ENCODE results near the gene CENPX.

GRCh38 chr17:81991684-81992305 is 30.9 kb downstream of the CENPX start:
- no peak for TF ChIP-seq TOX (CRISPR knock-in tag; IDR thresholded peaks at IDR 0.05; ENCODE audit: borderline replicate concordance)
- 0 out of 2 replicates have a peak, but pooled peaks have one; percentile 24 for TF ChIP-seq ZFP3 (CRISPR knock-in tag; IDR thresholded peaks at IDR 0.05)
- no peak for TF ChIP-seq BACH2 (CRISPR knock-in tag; IDR thresholded peaks at IDR 0.05; ENCODE audit: borderline replicate concordance)
- no peak for TF ChIP-seq SNAI2 (CRISPR knock-in tag; IDR thresholded peaks at IDR 0.05)
- no peak for TF ChIP-seq ZNF70 (CRISPR knock-in tag; IDR thresholded peaks at IDR 0.05)
- TF ChIP-seq ZC3H10 (CRISPR knock-in tag; IDR thresholded peaks at IDR 0.05): no peak
